ENCODE data around the gene KRTAP5-9. TPM values are rescaled to one million over a fixed set of nuclear protein-coding genes. Genes with fewer than 3 reads are reported as not detected.

KRTAP5-9 gene
- total and polyA plus RNA-seq, 2 donors (not counting 3 experiments of a cell fraction or from before 2014, with no cell fraction given): 0.28 TPM; not detected in 1

DNA sequence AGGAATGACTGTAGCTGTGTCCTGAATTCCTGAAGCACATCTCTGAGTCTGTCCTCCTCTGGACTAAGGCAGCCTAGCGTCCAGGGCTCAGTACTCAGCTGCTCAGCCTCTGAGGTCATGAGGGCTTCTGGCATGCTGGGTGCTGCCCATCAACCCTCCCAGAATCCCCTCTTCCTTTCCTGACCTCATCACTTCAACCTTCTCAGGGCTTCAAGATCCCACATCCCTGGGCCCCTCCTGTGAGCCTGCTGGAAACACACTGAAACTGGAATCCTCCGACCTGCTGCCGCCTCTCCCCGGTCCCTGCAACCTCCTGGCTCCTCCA, 9.6 kb upstream of the KRTAP5-9 start:
- H2AFZ ChIP-seq (ENCODE audit: low read depth, low read length): no peak overlapping the region
- POLR2A ChIA-PET: no interaction called here
- H3K9me3 ChIP-seq (replicated peaks; ENCODE audit: control insufficient read depth, insufficient read depth, low read length): no peaks in the 10 kb centered on the region
- no peak for DNase-seq (ENCODE audit: low read depth, low spot score)
- TF ChIP-seq, protein P1, sequence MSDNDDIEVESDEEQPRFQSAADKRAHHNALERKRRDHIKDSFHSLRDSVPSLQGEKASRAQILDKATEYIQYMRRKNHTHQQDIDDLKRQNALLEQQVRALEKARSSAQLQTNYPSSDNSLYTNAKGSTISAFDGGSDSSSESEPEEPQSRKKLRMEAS (IDR thresholded peaks at IDR 0.05; ENCODE audit: insufficient read depth, insufficient read length): no peak
- TF ChIP-seq MYC (IDR thresholded peaks at IDR 0.05; ENCODE audit: low read depth, low read length) (no peak), JUN (IDR thresholded peaks at IDR 0.05; ENCODE audit: borderline replicate concordance, insufficient read depth, insufficient read length, low read depth) (no peak), GATA2 (IDR thresholded peaks at IDR 0.05; ENCODE audit: insufficient read depth, insufficient read length, low read depth, low read length) (no peak), FOS (IDR thresholded peaks at IDR 0.05; ENCODE audit: borderline replicate concordance, insufficient read depth, low read length) (no peak), POLR2A (IDR thresholded peaks at IDR 0.05; ENCODE audit: low read depth, low read length) (no peak), EZH2 (IDR thresholded peaks at IDR 0.05; ENCODE audit: borderline replicate concordance, low read depth, low read length, severe bottlenecking) (no peak), POLR2AphosphoS5 (IDR thresholded peaks at IDR 0.05; ENCODE audit: insufficient read depth, low read depth, low read length) (no peak)
- TF ChIP-seq, protein P2, sequence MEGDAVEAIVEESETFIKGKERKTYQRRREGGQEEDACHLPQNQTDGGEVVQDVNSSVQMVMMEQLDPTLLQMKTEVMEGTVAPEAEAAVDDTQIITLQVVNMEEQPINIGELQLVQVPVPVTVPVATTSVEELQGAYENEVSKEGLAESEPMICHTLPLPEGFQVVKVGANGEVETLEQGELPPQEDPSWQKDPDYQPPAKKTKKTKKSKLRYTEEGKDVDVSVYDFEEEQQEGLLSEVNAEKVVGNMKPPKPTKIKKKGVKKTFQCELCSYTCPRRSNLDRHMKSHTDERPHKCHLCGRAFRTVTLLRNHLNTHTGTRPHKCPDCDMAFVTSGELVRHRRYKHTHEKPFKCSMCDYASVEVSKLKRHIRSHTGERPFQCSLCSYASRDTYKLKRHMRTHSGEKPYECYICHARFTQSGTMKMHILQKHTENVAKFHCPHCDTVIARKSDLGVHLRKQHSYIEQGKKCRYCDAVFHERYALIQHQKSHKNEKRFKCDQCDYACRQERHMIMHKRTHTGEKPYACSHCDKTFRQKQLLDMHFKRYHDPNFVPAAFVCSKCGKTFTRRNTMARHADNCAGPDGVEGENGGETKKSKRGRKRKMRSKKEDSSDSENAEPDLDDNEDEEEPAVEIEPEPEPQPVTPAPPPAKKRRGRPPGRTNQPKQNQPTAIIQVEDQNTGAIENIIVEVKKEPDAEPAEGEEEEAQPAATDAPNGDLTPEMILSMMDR (IDR thresholded peaks at IDR 0.05; ENCODE audit: extremely low read depth in 1 of 2, insufficient read depth in 1 of 2, low read depth in 1 of 2, low read length in 2 of 2): no peak
- CTCF ChIA-PET: no interaction called here
- no TSS peak for BruUV-seq (replicated peaks)
- H3K27ac ChIP-seq (ENCODE audit: insufficient read depth, low read depth, low read length): no peak overlapping the region
- intact Hi-C loops (cut with micrococcal nuclease) (no loop called here), dilution Hi-C loops (cut with MboI; ENCODE audit: extremely low pct_ligation_motif_present, low sequenced_read_pairs) (no loop called here)
- no peaks in the 10 kb centered on the region for H3K27me3 ChIP-seq (ENCODE audit: control insufficient read depth in 2 of 2, insufficient read depth in 2 of 2, low read length in 2 of 2)
- no peaks in the 10 kb centered on the region for H3K9me1 ChIP-seq (replicated peaks; ENCODE audit: control insufficient read depth, extremely low read depth, insufficient read depth, low read length)
- H3K4me3 ChIP-seq (replicated peaks in 1 of 3; ENCODE audit: insufficient read depth in 1 of 3, low read depth in 1 of 3, low read length in 3 of 3): no peak overlapping the region
- no peak overlapping the region for H3K9ac ChIP-seq (replicated peaks; ENCODE audit: extremely low read depth, insufficient read depth, low read length)
- no peaks in the 10 kb centered on the region for H3K4me1 ChIP-seq (ENCODE audit: control insufficient read depth, extremely low read depth, insufficient read depth, low read length)
- no peaks in the 10 kb centered on the region for H3K36me3 ChIP-seq (ENCODE audit: control insufficient read depth in 2 of 2, extremely low read depth in 1 of 2, insufficient read depth in 2 of 2, low read length in 2 of 2)
- H4K20me1 ChIP-seq (replicated peaks; ENCODE audit: control insufficient read depth, extremely low read depth, insufficient read depth, low read length): no peaks in the 10 kb centered on the region
- H3K4me2 ChIP-seq (ENCODE audit: insufficient read depth, low read length): no peak overlapping the region
- no peaks in the 10 kb centered on the region for H3K79me2 ChIP-seq (ENCODE audit: control insufficient read depth, insufficient read depth, low read length)
- FAIRE-seq: no peak
